HL-60 (cell line): ENCODE measurements around the gene REXO1.

Source experiments
- GABPA ChIP-seq: IDR thresholded peaks from 2 replicates; pipeline ENCODE4 v1.6.1; 2012; ENCODE audit warnings: low read depth
- POLR2AphosphoS5 ChIP-seq: IDR thresholded peaks from 2 replicates; pipeline ENCODE4 v1.6.1; 2012; ENCODE audit warnings: low read depth
- TF ChIP-seq, protein P1 (sequence below): IDR thresholded peaks from one replicate; pipeline ENCODE4 v1.5.1; 2011; ENCODE audit warnings: low read length, control low read depth, inconsistent platforms; ENCODE audit not compliant: insufficient read depth

DNA sequence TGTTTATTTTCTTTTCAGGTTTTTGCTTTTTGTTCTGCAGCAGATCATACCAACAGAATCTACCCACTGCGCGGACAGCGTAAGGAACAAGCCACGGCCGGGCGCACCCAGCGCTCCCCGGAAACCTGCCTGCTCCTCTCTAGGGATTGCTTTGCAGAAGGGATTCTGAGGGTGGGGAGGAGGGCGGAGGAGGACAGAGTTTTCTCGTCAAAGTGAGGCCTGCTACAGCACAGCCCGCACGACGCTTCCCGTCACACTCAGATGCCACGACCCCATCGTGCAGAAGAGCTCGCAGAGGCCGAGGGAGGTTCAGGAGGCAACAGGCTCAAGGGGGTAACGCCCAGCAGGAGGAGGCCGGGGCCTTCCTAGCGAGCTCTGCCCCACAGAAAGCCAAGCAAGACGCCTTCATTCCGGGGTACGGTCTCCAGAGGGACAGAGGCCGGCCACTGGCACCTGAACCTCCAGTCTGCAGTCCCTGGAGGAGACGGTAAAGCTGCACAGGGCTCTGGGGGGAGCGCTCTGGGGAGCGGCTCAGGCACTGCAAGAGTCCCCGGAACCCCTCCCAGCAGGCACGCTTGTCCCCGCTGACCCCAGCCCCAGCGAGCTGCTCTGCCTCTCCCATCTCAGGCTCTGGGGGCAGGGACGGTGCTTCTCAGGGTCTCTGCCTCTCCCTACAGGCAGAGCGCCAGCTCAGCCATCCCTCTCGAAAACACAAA is 6.9 kb downstream of the REXO1 start:
- TF ChIP-seq, protein P1, sequence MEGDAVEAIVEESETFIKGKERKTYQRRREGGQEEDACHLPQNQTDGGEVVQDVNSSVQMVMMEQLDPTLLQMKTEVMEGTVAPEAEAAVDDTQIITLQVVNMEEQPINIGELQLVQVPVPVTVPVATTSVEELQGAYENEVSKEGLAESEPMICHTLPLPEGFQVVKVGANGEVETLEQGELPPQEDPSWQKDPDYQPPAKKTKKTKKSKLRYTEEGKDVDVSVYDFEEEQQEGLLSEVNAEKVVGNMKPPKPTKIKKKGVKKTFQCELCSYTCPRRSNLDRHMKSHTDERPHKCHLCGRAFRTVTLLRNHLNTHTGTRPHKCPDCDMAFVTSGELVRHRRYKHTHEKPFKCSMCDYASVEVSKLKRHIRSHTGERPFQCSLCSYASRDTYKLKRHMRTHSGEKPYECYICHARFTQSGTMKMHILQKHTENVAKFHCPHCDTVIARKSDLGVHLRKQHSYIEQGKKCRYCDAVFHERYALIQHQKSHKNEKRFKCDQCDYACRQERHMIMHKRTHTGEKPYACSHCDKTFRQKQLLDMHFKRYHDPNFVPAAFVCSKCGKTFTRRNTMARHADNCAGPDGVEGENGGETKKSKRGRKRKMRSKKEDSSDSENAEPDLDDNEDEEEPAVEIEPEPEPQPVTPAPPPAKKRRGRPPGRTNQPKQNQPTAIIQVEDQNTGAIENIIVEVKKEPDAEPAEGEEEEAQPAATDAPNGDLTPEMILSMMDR = no peak
- no peak for TF ChIP-seq GABPA
- TF ChIP-seq POLR2AphosphoS5 = no peak
